T-helper 2 cell treated with Interferon-gamma antibody and Interleukin-4, amounts not matched to agents 5 μg/mL and 100 μg/mL, for 36 hours (primary cell): ENCODE results near the gene CDC45.
A peak's percentile ranks its signal among the peaks of the same experiment; 100 is the strongest.

ENCODE experiments used
- DNase-seq: peaks from one replicate; pipeline ENCODE4 v3.0.0; 2021; ENCODE audit warnings: low spot score
- H3K27ac Mint-ChIP-seq: one replicate; pipeline ENCODE4 v1.8.0; 2021; ENCODE audit warnings: mild to moderate bottlenecking, mixed read lengths
- H3K27me3 Mint-ChIP-seq: one replicate; pipeline ENCODE4 v1.8.0; 2021; ENCODE audit warnings: low read depth, mixed read lengths
- H3K36me3 Mint-ChIP-seq: one replicate; pipeline ENCODE4 v1.8.0; 2021; ENCODE audit warnings: low read depth, mixed read lengths
- H3K4me1 Mint-ChIP-seq: one replicate; pipeline ENCODE4 v1.8.0; 2021; ENCODE audit warnings: low read depth, mixed read lengths
- H3K4me3 Mint-ChIP-seq: one replicate; pipeline ENCODE4 v1.8.0; 2022; ENCODE audit warnings: mild to moderate bottlenecking, moderate library complexity, mixed read lengths
- H3K9me3 Mint-ChIP-seq: one replicate; pipeline ENCODE4 v1.8.0; 2021; ENCODE audit warnings: mixed read lengths

CDC45 gene

GRCh38 chr22:19501897-19502447, 22.3 kb downstream of the CDC45 start:
- H3K27me3 Mint-ChIP-seq = no peaks in the 10 kb centered on the region
- no peak overlapping the region for H3K4me3 Mint-ChIP-seq
- peaks cover 28% of the 10 kb centered on the region for H3K36me3 Mint-ChIP-seq
- DNase-seq = no peak
- no peak overlapping the region for H3K27ac Mint-ChIP-seq
- H3K9me3 Mint-ChIP-seq = no peaks in the 10 kb centered on the region
- peaks cover 10% of the 10 kb centered on the region for H3K4me1 Mint-ChIP-seq

GRCh38 chr22:19503367-19503766, 23.6 kb downstream of the CDC45 start:
- DNase-seq = no peak
- Mint-ChIP-seq H3K27ac (no peak overlapping the region), H3K9me3 (no peaks in the 10 kb centered on the region), H3K4me1 (peaks cover 10% of the 10 kb centered on the region), H3K27me3 (no peaks in the 10 kb centered on the region), H3K4me3 (no peak overlapping the region), H3K36me3 (peaks cover 26% of the 10 kb centered on the region)

- Mint-ChIP-seq H3K36me3 (peaks cover 28% of the 10 kb centered on the region), H3K4me1 (peaks cover 10% of the 10 kb centered on the region), H3K27ac (no peak overlapping the region), H3K9me3 (no peaks in the 10 kb centered on the region), H3K27me3 (no peaks in the 10 kb centered on the region), H3K4me3 (no peak overlapping the region)
- no peak for DNase-seq
Observed at GRCh38 chr22:19503869-19504268, 24.1 kb downstream of the CDC45 start.

DNA sequence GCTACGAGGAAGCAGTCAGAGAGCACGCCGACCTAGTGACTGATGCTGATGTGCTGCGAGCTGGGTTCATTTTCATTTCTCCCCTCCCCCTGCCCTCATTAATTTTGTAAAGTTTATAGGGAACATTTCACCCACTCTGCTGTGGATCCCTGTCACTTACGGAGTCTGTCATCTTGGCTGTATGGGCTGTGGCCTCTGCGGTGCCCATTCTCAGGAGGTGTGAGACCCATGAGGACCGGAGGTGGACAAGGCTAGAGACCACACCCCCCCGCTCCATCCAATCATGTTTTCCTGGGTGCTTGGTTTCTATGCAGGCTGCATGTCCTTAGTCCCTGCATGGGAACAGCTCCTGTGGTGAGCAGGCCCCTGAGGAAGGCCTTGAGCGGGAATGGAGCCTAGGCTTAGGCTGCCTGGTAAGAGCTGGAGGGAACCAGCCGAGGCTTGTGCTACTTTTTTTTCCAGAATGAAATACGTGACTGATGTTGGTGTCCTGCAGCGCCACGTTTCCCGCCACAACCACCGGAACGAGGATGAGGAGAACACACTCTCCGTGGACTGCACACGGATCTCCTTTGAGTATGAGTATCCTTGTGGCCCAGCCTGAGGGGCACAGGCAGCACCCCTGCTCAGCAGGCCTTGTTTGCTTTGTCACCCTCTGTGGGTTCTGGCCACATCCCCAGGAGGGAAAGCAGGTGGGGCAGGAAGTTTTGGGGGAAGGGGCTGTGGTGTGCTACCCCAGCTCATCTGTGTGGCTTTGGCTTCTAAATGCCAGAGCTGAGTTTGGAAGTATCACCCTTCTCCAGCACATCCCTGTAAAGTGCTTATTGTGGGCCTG, 25.4 kb downstream of the CDC45 start:
- Mint-ChIP-seq H3K27me3 (no peaks in the 10 kb centered on the region), H3K4me1 (peaks cover 10% of the 10 kb centered on the region), H3K36me3 (peaks cover 37% of the 10 kb centered on the region), H3K9me3 (no peaks in the 10 kb centered on the region), H3K4me3 (peak overlapping the region; percentile 60), H3K27ac (peak overlapping the region; percentile 82)
- DNase-seq = no peak

DNA sequence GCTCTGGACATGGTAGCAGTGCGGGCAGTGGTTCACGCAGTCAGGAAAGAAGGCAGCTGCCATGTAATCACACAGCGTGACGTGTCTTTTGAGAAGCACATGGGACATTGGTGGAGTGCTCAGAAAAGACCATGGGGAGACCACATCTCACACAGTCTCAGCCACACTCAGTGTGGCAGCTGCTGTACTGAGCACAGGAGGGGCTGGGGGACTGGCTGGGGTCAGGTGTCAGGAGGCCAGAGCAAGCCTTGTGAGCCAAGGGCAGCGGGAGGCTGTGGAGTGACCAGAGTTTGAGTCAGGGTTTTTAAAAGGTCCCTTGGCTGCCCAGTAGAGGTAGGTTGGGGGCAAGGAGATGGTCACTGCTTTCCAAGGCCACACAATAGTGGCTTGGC, 26.0 kb downstream of the CDC45 start:
- DNase-seq = no peak
- Mint-ChIP-seq H3K36me3 (peaks cover 37% of the 10 kb centered on the region), H3K4me1 (peaks cover 10% of the 10 kb centered on the region), H3K4me3 (peak overlapping the region; percentile 60), H3K9me3 (no peaks in the 10 kb centered on the region), H3K27me3 (no peaks in the 10 kb centered on the region), H3K27ac (peak overlapping the region; percentile 82)

DNA sequence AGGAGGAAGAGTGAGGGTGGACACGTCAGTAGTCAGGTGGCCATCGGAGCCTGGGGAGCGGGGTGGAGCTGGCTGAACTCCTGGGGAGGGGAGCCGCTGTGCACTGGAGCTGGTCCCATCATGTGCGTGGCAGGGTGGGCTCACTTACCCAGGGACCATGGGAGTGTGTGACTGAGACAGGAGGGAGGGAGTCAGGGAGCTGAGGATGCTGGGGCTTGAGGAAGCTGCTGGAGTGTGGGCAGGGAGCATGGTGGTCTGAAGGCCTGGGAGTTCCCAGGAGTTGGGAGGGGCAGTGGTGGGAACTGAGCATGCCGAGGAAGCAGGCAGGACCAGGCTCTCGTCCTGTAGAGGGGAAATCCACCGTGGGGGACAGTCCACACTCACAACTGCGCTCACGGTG, 26.5 kb downstream of the CDC45 start:
- peaks cover 42% of the 10 kb centered on the region for H3K36me3 Mint-ChIP-seq
- H3K27ac Mint-ChIP-seq = peak overlapping the region; percentile 82
- no peaks in the 10 kb centered on the region for H3K27me3 Mint-ChIP-seq
- H3K4me3 Mint-ChIP-seq = no peak overlapping the region
- H3K9me3 Mint-ChIP-seq = no peaks in the 10 kb centered on the region
- H3K4me1 Mint-ChIP-seq = peaks cover 10% of the 10 kb centered on the region
- DNase-seq = no peak

GRCh38 chr22:19507534-19507861, 27.8 kb downstream of the CDC45 start:
- Mint-ChIP-seq H3K9me3 (no peaks in the 10 kb centered on the region), H3K4me3 (no peak overlapping the region), H3K4me1 (peaks cover 10% of the 10 kb centered on the region), H3K36me3 (peaks cover 50% of the 10 kb centered on the region), H3K27me3 (no peaks in the 10 kb centered on the region), H3K27ac (no peak overlapping the region)
- DNase-seq = no peak

DNA sequence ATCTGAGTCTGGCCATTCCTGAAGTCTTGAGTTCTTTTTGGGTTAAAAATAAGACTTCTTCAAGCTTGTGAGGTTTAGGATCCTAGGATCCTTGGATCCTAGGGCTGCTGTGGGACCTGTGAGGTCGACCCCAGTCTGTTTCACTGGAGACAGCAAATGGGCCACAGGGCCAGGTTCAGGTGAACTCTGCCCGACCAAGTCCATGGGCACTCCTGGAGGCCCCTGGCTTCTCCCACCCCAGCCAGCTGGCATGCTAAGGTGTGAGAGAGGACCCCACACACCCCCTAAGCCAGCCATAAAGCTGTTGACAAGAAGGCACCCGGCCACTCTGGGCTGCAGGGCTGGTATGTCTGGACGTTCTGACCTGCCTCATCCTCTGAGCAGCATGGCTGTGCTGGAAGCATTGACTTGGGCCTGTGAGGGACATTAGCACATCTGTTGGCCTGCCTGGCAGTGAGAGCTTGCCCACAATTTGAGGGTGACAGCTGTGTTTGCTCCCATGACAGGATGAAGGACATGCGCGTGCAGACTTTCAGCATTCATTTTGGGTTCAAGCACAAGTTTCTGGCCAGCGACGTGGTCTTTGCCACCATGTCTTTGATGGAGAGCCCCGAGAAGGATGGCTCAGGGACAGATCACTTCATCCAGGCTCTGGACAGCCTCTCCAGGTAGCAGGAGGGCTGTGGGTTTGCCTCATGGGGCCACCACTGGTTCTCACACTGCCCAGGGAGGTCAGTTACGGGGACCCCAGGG, 28.5 kb downstream of the CDC45 start:
- Mint-ChIP-seq H3K27ac (no peak overlapping the region), H3K4me3 (no peak overlapping the region), H3K36me3 (peaks cover 56% of the 10 kb centered on the region), H3K9me3 (no peaks in the 10 kb centered on the region), H3K27me3 (no peaks in the 10 kb centered on the region), H3K4me1 (peaks cover 10% of the 10 kb centered on the region)
- DNase-seq = no peak

GRCh38 chr22:19509191-19509590, 29.5 kb downstream of the CDC45 start:
- Mint-ChIP-seq H3K36me3 (peaks cover 62% of the 10 kb centered on the region), H3K9me3 (no peaks in the 10 kb centered on the region), H3K4me1 (peaks cover 10% of the 10 kb centered on the region), H3K4me3 (no peak overlapping the region), H3K27me3 (no peaks in the 10 kb centered on the region), H3K27ac (no peak overlapping the region)
- DNase-seq = no peak

DNA sequence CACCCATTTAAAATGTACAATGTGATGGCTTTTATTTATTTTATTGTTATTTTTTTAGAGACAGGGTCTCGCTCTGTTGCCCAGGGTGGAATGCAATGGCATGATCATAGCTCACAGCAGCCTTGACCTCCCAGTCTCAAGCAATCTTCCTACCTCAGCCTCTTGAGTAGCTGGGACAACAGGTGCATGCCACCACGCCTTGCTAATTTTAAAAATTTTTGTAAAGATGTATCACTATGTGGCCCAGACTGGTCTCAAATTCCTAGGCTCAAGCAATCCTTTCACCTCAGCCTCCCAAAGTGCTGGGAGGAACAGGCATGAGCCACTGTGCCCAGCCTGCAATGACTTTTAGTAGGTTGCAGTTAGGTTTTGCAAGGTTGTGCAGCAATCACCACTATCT, 30.2 kb downstream of the CDC45 start:
- Mint-ChIP-seq H3K4me1 (peaks cover 9% of the 10 kb centered on the region), H3K27ac (no peak overlapping the region), H3K9me3 (no peaks in the 10 kb centered on the region), H3K4me3 (no peak overlapping the region), H3K36me3 (peaks cover 68% of the 10 kb centered on the region), H3K27me3 (no peaks in the 10 kb centered on the region)
- no peak for DNase-seq

- H3K27ac Mint-ChIP-seq = no peak overlapping the region
- no peaks in the 10 kb centered on the region for H3K27me3 Mint-ChIP-seq
- H3K9me3 Mint-ChIP-seq = no peaks in the 10 kb centered on the region
- H3K4me1 Mint-ChIP-seq = no peaks in the 10 kb centered on the region
- no peak for DNase-seq
- H3K4me3 Mint-ChIP-seq = no peak overlapping the region
- H3K36me3 Mint-ChIP-seq = peaks cover 67% of the 10 kb centered on the region
Observed at GRCh38 chr22:19510919-19511341, 31.2 kb downstream of the CDC45 start.

GRCh38 chr22:19513823-19514222, 34.1 kb downstream of the CDC45 start:
- Mint-ChIP-seq H3K27me3 (no peaks in the 10 kb centered on the region), H3K9me3 (no peaks in the 10 kb centered on the region), H3K4me3 (no peak overlapping the region), H3K27ac (no peak overlapping the region), H3K4me1 (no peaks in the 10 kb centered on the region), H3K36me3 (peaks cover 68% of the 10 kb centered on the region)
- DNase-seq = no peak

GRCh38 chr22:19514831-19515565, 35.3 kb downstream of the CDC45 start:
- Mint-ChIP-seq H3K27me3 (no peaks in the 10 kb centered on the region), H3K36me3 (peaks cover 59% of the 10 kb centered on the region), H3K4me3 (no peak overlapping the region)

More at GRCh38 chr22:19514831-19515565, 35.3 kb downstream of the CDC45 start:
- DNase-seq = no peak
- Mint-ChIP-seq H3K27ac (no peak overlapping the region), H3K4me1 (no peaks in the 10 kb centered on the region), H3K9me3 (no peaks in the 10 kb centered on the region)
